T-helper 1 cell treated with Interleukin-12 subunit alpha and Interleukin-12 subunit beta and Interleukin-4 antibody, amounts not matched to agents 30 ng/mL and 1 ng/mL, for 36 hours (primary cell): ENCODE measurements around the gene SIRPB2. TPM values are rescaled to one million over a fixed set of nuclear protein-coding genes. Genes with fewer than 3 reads are reported as not detected.

Source experiments
- intact Hi-C: fragments of 100-400 bp; cut with micrococcal nuclease; formaldehyde crosslinking; loops from one replicate; pipeline ENCODE4 v1.15.1; 2024
- total RNA-seq: library from RNA; stranded (reverse); gene quantifications from 2 replicates; pipeline ENCODE4 v1.2.3, GENCODE V29; 2022

Gene SIRPB2
- total RNA-seq: not detected in 2 replicates

DNA sequence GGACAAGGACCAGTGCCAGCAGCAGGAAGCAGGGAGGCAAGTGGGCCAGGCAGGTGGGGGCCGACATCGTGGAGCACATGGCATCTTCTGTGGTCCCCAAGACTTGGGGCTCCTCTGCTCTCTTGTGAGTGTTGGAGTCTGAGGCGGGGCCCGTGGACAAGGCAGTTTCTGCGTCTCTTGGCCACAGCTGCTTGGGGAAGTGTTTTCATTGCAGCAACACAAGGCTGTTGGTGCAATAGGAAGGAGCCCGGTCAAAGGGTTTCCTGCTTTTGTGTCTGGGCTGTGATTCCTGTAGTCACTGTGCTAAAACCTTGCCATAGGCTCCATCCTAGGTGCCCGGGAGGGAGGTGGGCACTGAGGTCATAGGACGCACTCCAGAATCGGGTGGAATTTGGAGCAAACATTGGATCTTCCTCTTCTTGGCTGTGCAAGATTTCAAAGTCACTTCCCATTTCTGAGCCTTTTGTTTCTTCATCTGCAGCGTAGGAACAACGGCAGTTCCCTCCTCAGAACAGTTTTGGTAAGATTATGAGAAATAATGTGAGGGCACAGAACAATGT lies at the start of gene SIRPB2:
TSS of gene SIRPB2 (minus strand) at position 140 of the 560 bp plus-strand sequence. CDS start at position 79, 61 bp downstream.
- intact Hi-C loops: no loop called here

DNA sequence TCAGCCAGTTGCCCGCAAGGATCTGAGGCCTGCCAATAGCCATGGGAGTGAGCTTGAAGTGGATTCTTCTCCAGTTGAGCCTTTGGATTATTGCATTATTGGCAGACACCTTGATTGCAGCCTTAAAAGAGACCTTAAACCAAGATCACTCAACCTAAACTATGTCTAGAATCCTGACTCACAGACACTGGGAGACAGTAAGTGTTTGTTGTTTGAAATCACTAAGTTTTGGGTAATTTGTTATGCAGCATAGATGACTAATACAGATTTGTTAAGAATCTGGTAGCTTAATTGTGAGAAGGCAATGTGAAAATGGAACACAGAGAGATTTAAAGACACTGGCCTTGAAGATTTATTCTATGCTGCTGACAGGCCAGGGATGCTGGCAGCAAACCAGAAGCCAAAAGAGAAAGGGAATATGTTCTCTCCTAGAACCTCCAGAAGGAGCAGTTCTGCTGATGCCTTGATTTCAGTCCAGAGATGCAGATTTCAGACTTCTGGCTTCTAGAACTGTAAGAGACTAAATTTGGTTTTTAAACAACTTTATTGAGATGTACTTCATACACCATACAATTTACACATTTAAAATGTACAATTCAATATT lies 48.7 kb upstream of the SIRPB2 start:
- intact Hi-C loops: no loop called here

DNA sequence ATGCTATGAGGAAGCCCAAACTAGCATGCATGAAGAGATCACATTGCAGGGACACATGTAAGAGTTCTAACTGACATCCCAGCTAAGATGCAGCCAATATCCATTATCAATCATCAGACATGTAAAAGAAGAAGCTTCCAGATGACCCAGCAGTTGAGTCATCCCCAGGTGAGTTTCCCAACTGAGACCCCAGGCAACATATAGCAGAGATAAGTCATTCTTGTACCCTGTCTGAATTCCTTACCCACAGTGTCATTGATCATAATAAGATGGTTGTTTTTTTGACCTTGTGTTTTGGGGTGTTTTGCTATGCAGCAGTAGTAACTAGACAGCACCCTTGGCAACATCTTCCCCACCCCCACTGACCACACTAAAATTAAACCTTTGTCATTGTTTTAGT lies 47.4 kb upstream of the SIRPB2 start:
- intact Hi-C loops: no loop called here

DNA sequence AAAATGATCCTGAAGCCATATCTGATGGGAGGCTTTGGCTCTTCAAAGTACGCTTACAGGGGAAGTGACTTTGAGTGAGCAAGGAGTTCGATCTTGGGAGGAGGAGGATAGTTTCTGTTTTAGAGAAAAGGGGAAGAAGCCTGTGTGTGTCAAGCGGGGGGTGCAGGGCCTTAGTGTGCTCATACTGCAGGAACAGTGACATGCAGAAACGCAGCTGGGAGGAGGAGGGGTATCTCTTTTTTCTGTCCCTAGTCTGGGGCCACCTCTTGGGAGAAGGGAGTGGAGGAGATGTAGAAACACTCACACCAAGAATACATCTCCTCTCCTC lies 46.5 kb upstream of the SIRPB2 start:
- intact Hi-C loops: no loop called here

DNA sequence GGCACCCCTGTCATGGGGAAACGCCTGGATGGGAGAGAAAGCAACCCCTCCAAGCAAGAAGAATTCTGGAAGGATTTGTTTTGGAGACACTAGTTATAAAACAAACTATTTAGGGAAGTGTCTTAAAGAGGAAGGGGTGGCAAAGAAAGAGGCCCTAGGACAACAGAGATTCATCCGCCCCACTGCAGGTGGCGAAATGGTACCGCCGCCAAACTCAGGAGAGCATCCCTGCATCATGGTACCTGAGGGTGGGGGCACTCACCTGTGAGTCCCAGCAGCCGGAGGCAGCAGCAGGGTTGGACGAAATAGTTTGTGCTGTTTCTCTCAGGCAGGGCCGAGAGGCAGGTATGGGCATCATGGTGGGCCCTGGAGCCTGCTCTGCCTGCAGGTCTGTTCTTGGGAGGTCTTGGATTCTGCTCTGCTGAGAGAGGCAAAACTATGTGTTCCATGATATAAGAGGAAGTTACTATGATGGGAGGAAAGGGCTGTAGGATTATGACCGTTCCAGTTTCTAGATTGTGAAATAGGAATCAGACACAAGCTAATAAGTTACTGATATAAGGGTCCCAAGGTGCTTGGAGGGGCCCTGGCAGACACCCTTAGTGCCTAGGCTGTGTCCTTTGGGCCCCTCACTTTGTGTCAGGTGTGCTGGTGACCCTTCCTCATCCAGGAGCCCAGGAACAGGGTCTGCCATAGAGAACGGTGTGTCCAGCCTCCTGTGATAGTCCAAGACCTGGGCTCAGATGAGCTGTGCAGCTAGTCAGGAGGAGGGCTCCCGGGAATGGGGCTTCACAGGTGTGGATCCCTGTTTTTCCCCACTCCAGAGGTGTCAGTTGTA lies 45.9 kb upstream of the SIRPB2 start:
- intact Hi-C loops: no loop called here

DNA sequence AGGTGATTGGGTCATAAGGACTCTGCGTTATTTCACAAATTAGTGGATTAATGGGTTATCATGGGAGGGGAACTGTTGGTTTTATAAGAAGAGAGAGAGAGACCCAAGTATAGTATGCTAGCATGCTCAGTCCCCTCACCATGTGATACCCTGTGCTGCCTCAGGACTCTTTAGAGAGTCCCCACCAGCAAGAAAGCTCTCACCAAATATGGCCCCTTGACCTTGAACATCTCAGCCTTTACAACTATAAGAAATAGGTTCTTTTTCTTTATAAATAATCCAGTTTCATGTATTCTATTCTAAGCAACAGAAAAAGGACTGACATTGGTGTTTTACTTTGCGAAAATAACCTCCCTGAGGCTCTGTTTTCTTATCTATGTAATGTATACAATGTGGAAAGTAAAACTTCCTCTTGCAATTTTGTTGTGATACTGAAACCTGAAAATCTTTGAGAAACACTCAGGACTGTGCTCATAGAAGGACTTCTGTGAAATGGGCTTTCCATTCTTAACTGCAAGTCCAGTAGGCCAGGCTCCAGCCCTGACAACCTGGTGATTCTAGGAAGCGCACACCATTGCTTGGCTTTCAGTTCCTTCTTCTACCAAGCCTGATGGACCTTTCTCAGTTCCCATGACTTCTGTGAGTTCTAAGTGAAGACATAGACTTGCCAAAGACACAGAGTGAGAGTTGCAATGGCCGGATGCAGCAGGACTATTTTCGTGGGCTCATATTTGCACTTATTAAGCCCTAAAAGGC lies 44.4 kb upstream of the SIRPB2 start:
- intact Hi-C loops: no loop called here

DNA sequence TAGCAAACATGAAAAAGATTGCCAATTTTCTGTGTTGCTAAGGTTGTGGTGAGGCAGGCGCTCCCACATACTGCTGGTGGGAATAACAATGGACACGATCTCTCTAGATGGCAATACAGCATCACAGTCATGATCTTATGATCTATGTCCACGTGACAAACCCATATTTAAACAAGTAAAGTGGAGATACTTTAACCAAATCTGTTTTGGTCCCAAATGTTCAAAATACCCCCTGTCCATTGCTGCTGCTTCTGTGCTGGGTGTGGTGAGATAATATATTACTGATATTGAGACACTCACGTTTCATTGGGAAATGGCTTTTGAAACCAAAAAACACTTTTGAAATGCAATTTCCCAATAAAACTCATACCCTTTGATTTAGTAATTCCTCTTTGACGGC lies 43.3 kb upstream of the SIRPB2 start:
- intact Hi-C loops: no loop called here

DNA sequence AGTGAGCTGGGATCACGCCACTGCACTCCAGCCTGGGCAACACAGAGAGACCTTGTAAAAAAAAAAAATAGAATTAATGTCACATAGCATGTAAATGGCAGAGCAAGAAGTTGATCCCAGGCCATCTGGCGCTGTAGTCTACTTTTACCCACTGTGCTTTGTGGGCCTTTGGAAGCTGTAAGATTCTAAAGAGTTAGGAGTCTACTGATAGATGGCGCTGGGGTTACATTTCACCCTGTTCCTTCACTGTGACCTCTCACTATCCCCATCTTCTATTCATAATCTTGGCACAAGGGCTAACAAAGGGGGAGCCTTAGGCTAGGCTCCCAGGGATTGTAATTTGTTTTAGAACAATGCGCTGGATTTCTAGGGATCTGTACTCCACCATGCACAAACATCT lies 41.8 kb upstream of the SIRPB2 start:
- intact Hi-C loops: loop anchor here (1.0 kb wide), 2 partner anchors 201 to 244 kb away; no protein-coding TSS in a partner anchor

DNA sequence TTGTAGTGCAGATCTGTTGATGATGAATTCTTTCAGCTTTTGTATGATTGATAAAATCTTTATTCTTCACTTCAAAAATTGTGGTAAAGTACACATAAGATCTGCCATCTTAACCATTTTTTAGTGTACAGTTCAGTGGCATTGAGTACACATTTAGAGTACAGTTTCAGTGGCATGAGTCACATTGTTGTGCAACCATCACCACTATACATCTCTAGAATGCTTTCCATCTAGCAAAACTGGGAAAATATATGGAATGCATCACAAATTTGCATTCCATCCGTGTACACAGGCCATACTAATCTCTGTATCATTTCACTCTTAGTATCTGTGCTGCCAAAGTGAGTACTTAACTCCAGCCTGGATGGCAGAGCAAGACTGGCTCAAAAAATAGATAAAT lies 37.6 kb upstream of the SIRPB2 start:
- intact Hi-C loops: no loop called here

DNA sequence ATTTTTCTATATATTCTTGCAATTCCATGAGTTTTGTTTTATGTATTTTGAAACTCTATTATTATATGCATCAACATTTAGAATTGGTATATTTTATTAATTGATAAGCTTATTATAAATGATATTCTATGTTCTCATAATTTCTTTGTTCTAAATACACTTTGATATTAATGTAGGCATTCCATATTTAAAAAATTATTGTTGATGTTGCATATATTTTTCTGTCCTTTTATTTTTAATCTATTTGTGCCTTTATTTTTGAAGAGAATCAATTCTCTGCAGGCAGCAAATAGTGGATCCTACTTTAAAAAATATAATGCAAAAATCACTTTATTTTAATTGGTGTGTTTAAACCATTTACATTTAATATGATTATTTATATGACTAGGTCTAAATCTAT lies 36.7 kb upstream of the SIRPB2 start:
- intact Hi-C loops: no loop called here

DNA sequence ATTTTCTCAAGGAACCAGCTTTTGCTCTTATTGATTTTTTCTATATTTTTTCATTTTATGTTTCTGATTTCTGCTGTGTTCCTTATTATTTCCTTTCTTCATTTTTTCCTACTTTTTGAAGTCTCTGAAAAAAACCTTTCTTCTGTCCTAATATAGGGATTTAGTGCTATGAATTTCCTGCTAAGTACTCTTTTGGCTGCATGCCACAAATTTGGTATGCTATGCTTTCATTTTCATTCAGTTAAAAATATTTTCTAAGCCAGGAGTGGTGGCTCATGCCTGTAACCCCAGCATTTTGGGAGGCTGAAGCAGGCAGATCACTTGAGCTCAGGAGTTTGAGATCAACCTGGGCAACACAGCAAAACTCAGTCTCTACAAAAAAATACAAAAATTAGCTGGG lies 35.7 kb upstream of the SIRPB2 start:
- intact Hi-C loops: no loop called here

DNA sequence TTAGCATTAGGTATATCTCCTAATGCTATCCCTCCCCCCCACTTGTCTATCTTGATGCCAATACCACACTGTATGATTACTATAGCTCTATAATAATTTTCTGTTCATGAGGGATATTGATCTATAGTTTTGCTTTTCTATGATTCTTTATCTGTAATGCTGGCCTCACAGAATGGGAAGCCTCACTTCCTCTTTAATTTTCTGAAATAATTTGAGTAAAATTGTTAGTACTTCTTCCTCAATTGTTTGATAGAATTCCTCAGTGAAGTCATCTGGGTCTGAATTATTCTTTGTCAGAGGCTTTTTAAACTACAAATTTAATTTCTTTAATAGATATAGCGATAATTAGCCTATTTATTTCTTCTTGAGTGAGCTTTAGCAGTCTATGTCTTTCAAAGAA lies 35.1 kb upstream of the SIRPB2 start:
- intact Hi-C loops: no loop called here

DNA sequence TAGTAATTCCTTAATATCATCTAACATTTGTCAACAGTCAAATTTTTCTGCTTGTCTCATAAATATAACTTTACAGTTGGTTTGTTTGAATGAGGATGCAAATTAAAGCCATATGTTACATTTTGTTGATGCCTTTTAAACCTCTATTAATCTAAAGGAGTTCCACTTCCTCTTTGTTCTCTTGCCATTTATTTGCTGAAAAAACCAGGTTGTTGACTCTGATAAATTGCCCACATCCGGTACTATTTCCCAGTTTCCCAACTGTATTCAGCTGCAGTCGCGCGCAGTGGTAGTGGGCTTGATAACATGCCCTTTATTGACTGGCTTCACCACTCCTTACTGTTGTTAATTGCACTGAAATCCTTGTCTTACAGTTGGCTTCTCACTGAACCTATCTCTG lies 32.8 kb upstream of the SIRPB2 start:
- intact Hi-C loops: no loop called here

DNA sequence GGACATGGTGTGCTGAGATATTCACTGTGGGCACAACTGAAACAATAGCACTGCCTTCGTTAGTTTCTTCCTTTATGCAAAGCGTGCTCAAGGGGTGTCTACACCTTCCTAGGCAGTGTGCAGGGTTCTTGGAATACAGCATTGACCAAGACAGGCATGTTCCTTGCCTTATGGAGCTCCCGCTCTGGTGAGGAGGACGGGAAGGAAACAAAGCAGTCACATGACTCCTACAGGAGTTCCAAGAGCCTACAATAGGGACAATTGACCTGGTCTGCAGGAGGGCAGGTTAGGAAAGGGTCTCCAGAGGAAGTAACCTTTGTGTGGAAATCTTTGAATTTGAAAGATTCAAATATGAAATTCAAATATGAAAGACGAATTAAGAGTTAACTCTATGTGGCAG lies 25.8 kb upstream of the SIRPB2 start:
- intact Hi-C loops: no loop called here

DNA sequence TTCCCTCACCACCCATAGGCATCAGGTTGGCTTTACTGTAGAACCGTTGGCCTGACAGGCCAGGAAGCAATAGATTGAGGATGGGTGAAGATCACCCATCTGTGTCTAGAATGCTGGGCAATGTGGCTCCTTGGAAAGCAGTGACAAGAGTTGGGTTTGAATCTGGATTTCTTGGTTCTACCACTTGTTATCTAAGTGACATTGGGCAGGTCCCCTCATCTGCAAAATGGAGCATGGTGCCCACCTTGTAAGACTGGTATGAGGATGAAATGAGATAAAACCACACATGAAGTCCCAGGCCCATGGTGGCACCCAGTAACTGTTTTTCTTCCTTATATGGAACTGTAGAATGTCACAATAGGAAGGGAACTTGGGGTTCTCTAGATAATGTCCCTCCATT lies 22.6 kb upstream of the SIRPB2 start:
- intact Hi-C loops: no loop called here

DNA sequence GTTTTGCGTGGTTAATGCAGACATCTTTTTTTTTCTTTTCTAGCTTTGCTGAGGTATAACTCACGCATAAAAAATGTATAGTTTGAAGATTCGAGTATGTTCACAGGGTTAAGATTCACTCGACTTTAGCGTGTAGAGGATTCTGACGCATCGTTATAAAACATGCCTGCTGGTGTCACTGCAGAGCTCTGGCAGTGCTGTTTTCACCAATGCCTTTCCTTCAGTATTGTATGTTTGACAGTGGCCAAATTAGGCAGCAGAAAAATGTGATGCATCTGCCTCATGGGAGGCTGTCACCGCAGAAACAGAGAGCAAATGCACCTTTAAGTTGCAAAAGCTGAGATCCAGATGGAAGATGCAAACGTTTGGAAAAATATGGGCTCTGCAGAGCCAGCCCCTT lies 18.0 kb upstream of the SIRPB2 start:
- intact Hi-C loops: loop anchor here (1.0 kb wide), 2 partner anchors 225 to 268 kb away; no protein-coding TSS in a partner anchor

DNA sequence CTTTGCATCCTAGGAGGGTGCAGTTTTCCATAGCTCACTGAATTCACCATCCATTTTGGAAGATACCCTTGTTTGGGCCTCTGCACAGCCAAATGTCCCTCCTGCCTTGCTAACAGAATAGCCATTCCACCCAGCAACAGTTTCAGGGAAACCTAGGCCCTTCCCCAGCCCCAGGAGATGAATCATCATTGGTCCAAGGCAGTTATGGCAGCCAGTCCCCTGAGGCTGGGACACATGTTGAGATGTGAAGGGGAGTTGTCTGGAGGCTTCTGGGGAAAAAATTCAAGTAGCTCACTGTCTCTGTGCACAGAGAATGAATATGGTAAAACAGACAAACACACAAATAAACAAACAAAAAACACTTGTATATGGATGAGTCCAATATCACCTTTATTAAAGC lies 17.4 kb upstream of the SIRPB2 start:
- intact Hi-C loops: no loop called here

DNA sequence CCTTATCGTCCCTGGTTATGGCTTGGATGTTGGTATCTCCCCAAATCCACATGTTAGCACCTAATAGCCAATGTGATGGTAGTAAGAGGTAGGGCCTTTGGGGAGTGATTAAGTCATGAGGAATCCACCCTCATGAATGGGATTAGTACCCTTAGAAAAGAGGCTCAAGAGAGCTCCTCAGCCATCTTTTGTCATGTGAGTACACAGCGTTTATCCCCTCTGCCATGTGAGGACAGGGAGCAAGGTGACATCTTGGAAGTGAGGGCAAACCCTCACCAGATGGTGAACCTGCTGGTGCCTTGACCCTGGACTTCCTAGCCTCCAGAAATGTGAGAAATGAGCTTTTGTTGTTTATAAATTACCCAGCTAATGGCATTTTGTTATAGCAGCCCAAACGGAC lies 16.1 kb upstream of the SIRPB2 start:
- intact Hi-C loops: no loop called here

DNA sequence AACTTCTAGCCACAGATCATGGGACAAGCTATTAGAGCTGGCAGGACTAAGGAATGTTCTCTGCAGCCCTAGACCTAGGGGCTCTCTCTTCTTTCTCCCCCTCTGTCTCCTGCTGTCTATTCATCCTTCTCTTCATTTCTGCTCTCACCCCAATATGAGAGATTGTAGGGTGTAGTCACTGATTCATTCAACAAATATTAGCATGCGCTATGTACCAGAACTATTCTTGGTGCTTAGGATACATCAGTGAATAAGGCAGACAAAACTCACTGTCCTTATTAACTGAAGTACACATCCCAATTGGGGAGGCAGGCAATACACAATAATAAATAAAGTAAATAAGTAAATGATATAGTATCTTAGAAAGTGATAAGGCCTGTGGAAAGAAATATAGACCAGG lies 14.7 kb upstream of the SIRPB2 start:
- intact Hi-C loops: no loop called here

DNA sequence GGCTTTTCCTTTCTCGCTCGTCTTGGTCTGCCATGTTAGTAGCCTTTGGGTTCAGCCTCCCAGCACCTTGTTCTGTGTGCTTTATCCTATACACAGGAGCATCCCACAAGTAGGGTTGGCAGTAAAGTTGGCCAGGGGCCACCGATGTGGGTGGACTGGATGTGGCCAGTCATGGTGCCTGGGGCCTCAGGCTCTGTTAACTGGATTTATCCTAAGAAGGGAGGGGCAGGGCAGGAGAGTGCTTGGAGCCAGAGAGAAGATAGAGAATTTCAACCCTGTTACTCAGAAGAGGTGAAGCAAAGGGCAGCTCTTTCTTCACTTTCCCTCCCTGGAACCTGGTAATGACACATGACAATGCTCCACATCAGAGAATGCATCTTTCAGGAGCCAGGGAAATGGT lies 14.1 kb upstream of the SIRPB2 start:
- intact Hi-C loops: no loop called here

DNA sequence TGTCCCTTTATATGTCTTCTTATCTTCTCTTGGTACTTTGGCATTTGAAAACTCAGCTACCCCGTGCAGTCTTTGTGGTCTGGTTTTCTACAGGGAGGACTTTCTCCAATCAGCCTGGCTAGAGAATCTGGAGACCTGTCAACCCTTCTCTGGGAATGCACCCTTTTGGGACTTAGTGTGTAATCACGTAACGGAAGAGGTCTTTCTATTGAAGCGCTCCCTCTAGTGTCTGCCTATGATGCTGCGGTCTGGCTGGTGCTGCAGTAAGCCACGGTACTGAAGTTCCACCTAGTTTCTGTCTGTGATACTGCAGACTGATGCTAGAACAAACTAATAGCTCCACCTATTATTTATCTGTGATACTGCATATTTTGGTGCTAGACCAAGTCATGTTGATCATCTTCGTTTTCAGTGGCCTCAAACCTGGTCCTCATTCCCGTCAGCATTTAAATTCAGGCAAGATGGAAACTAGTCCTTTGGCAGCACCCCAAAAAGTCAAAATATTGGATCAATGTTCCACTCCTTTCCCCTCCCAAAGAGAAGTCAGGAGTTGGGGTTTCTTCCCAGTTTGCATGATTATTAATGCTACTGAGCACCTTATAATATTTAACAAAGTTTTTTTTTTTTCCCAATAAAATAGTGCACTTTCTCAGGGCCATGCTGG lies 12.5 kb upstream of the SIRPB2 start:
- intact Hi-C loops: loop anchor here (1.0 to 2.0 kb wide), 6 partner anchors 36 to 274 kb away; partner anchors contain the start of gene SIRPG
